HepG2 (cell line): Measurements from ENCODE around the gene RNU7-1. TPM values are rescaled to one million over a fixed set of nuclear protein-coding genes. Genes with fewer than 3 reads are reported as not detected.

ENCODE experiments used
- NFIB ChIP-seq: sonication (generic); formaldehyde crosslinking; IDR thresholded peaks from 2 replicates; pipeline ENCODE4 v1.9.0; 2021; ENCODE audit warnings: missing genetic modification reagents, mild to moderate bottlenecking, borderline replicate concordance
- RELA ChIP-seq: sonication (generic); formaldehyde crosslinking; IDR thresholded peaks from 2 replicates; pipeline ENCODE4 v1.4.0; 2020; ENCODE audit warnings: missing genetic modification reagents
- ZNF432 ChIP-seq: sonication (generic); formaldehyde crosslinking; IDR thresholded peaks from 2 replicates; pipeline ENCODE4 v1.5.0; 2020; ENCODE audit warnings: missing genetic modification reagents, mild to moderate bottlenecking, borderline replicate concordance
- ZNF691 ChIP-seq: sonication (generic); formaldehyde crosslinking; IDR thresholded peaks from 2 replicates; pipeline ENCODE4 v1.4.0; 2020; ENCODE audit warnings: missing genetic modification reagents, low read depth, mild to moderate bottlenecking, borderline replicate concordance
- polyA plus RNA-seq, 8 experiments: library from polyadenylated mRNA; depleted of rRNA in 3 of 8; stranded (reverse) in 7 of 8; unstranded in 1 of 8; fragments of >200 nt; fragmentation: Illumina TruSeq in 4 of 8; extraction: Trizol in 4 of 8; gene quantifications; 2 replicates each; pipeline versions ENCODE4 v1.2.1 to v1.2.3, GENCODE V29; 2011 to 2016; ENCODE audit warnings: low read depth in 4 of 8, missing spikeins in 1 of 8, mixed read lengths in 1 of 8; ENCODE audit not compliant: insufficient read depth in 1 of 8
- total RNA-seq, 5 experiments: library from RNA; depleted of rRNA; stranded (reverse); fragments of >200 nt; fragmentation: Illumina TruSeq; extraction: Trizol; gene quantifications; 2 replicates each; pipeline ENCODE4 v1.2.3, GENCODE V29; 2016; ENCODE audit warnings: low read depth in 1 of 5
- TF ChIP-seq, protein P1 (sequence below): sonication (generic); formaldehyde crosslinking; IDR thresholded peaks from 2 replicates; pipeline ENCODE4 v1.4.0; 2020; ENCODE audit warnings: missing genetic modification reagents

The RNU7-1 gene
- total and polyA plus RNA-seq, 2 of the 13 experiments (the other 11 are each of a cell fraction or from before 2014, with no cell fraction given), result not detected

GRCh38 chr12:6961695-6962284 is 18.2 kb downstream of the RNU7-1 start (continued):
- no peak for TF ChIP-seq NFIB (CRISPR knock-in tag)
- 0 out of 2 replicates have a peak, but pooled peaks have one; percentile 31 for TF ChIP-seq ZNF691 (CRISPR knock-in tag)
- TF ChIP-seq, protein P1, sequence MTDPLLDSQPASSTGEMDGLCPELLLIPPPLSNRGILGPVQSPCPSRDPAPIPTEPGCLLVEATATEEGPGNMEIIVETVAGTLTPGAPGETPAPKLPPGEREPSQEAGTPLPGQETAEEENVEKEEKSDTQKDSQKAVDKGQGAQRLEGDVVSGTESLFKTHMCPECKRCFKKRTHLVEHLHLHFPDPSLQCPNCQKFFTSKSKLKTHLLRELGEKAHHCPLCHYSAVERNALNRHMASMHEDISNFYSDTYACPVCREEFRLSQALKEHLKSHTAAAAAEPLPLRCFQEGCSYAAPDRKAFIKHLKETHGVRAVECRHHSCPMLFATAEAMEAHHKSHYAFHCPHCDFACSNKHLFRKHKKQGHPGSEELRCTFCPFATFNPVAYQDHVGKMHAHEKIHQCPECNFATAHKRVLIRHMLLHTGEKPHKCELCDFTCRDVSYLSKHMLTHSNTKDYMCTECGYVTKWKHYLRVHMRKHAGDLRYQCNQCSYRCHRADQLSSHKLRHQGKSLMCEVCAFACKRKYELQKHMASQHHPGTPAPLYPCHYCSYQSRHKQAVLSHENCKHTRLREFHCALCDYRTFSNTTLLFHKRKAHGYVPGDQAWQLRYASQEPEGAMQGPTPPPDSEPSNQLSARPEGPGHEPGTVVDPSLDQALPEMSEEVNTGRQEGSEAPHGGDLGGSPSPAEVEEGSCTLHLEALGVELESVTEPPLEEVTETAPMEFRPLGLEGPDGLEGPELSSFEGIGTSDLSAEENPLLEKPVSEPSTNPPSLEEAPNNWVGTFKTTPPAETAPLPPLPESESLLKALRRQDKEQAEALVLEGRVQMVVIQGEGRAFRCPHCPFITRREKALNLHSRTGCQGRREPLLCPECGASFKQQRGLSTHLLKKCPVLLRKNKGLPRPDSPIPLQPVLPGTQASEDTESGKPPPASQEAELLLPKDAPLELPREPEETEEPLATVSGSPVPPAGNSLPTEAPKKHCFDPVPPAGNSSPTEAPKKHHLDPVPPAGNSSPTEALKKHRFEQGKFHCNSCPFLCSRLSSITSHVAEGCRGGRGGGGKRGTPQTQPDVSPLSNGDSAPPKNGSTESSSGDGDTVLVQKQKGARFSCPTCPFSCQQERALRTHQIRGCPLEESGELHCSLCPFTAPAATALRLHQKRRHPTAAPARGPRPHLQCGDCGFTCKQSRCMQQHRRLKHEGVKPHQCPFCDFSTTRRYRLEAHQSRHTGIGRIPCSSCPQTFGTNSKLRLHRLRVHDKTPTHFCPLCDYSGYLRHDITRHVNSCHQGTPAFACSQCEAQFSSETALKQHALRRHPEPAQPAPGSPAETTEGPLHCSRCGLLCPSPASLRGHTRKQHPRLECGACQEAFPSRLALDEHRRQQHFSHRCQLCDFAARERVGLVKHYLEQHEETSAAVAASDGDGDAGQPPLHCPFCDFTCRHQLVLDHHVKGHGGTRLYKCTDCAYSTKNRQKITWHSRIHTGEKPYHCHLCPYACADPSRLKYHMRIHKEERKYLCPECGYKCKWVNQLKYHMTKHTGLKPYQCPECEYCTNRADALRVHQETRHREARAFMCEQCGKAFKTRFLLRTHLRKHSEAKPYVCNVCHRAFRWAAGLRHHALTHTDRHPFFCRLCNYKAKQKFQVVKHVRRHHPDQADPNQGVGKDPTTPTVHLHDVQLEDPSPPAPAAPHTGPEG (CRISPR knock-in tag), result no peak
- TF ChIP-seq RELA (CRISPR knock-in tag), result no peak
- no peak for TF ChIP-seq ZNF432 (CRISPR knock-in tag)
